Measurements from ENCODE around the gene MEIS2. TPM values are rescaled to one million over a fixed set of nuclear protein-coding genes. Genes with fewer than 3 reads are reported as not detected.

The MEIS2 gene
- total RNA-seq, 1 donor from 2014 or later: 13.0 TPM

DNA sequence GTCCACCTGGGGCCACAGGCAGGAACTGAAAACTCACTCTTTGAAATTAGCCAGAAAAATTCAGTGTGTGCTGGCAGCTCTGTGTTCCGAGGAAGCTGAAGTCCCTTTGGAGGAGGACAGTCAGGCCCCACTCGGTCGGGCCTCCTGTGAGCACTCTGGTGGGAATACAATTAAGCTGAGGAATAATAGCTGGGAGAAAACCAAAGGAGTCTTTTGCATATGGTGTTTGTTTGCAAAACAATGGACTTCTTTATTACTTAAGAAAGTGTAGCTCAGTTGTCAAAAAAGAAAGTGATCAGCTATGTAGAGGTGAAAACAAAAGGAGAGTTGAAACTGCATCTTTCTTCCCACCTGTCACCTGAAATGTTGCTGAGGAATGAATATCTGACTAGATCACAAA lies 202.5 kb downstream of the MEIS2 start:
- Mint-ChIP-seq H3K9me3 (ENCODE audit: unreplicated experiment) (no peaks in the 10 kb centered on the region), H3K4me3 (ENCODE audit: unreplicated experiment) (no peak overlapping the region), H3K4me1 (ENCODE audit: unreplicated experiment) (peaks cover 7% of the 10 kb centered on the region), H3K36me3 (ENCODE audit: low read depth, unreplicated experiment) (no peaks in the 10 kb centered on the region), H3K27ac (ENCODE audit: unreplicated experiment) (no peak overlapping the region), H3K27me3 (ENCODE audit: unreplicated experiment) (no peaks in the 10 kb centered on the region)
- TF ChIP-seq, protein P1, sequence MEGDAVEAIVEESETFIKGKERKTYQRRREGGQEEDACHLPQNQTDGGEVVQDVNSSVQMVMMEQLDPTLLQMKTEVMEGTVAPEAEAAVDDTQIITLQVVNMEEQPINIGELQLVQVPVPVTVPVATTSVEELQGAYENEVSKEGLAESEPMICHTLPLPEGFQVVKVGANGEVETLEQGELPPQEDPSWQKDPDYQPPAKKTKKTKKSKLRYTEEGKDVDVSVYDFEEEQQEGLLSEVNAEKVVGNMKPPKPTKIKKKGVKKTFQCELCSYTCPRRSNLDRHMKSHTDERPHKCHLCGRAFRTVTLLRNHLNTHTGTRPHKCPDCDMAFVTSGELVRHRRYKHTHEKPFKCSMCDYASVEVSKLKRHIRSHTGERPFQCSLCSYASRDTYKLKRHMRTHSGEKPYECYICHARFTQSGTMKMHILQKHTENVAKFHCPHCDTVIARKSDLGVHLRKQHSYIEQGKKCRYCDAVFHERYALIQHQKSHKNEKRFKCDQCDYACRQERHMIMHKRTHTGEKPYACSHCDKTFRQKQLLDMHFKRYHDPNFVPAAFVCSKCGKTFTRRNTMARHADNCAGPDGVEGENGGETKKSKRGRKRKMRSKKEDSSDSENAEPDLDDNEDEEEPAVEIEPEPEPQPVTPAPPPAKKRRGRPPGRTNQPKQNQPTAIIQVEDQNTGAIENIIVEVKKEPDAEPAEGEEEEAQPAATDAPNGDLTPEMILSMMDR (IDR thresholded peaks at IDR 0.05; ENCODE audit: unreplicated experiment): no peak
- no peak for DNase-seq (ENCODE audit: low spot score)

DNA sequence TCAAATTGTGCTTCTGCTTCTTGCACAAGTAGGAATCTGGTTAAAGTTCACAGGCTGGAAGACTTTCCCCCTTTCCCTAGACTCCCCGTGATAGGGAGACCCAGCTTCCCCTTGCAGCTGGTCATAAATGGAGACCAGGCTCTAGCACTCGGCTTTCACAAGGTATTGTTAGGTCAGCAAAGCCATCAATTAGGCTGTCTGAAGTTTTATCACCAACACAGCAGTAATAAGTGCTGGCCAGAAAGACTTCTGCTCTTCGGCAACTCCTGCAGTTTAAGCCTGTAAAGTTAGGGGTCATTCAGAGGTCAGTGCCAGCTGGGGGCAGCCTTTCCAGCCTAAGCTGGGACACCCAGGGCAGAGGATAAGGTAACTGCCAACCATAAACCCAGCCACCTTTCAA lies 203.4 kb downstream of the MEIS2 start:
- DNase-seq (ENCODE audit: low spot score): no peak
- Mint-ChIP-seq H3K4me3 (ENCODE audit: unreplicated experiment) (no peak overlapping the region), H3K4me1 (ENCODE audit: unreplicated experiment) (peaks cover 7% of the 10 kb centered on the region), H3K27me3 (ENCODE audit: unreplicated experiment) (no peaks in the 10 kb centered on the region), H3K36me3 (ENCODE audit: low read depth, unreplicated experiment) (no peaks in the 10 kb centered on the region), H3K9me3 (ENCODE audit: unreplicated experiment) (no peaks in the 10 kb centered on the region), H3K27ac (ENCODE audit: unreplicated experiment) (no peak overlapping the region)
- TF ChIP-seq, protein P1 (IDR thresholded peaks at IDR 0.05; ENCODE audit: unreplicated experiment): no peak

DNA sequence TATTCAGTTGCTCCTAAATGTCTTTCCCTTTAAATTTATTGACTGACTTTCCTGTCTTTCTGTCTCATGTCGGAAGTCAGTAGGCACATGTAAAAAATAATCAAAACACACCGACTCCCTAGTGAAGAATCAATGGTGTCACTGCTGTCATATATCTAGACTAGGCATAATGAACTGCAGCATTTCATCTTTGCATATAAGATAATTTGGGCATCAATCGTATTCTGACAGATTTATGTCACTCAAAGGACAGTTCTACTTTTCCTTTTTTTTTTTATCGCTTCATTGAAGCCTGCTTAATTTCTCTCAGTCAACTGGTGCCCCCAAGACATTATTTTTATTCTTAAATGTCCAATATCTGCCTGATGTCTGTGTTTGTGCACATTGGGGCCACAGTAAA lies 206.3 kb downstream of the MEIS2 start:
- Mint-ChIP-seq H3K27ac (ENCODE audit: unreplicated experiment) (no peak overlapping the region), H3K27me3 (ENCODE audit: unreplicated experiment) (no peaks in the 10 kb centered on the region), H3K36me3 (ENCODE audit: low read depth, unreplicated experiment) (no peaks in the 10 kb centered on the region), H3K4me3 (ENCODE audit: unreplicated experiment) (no peak overlapping the region), H3K9me3 (ENCODE audit: unreplicated experiment) (no peaks in the 10 kb centered on the region), H3K4me1 (ENCODE audit: unreplicated experiment) (peaks cover 7% of the 10 kb centered on the region)
- no peak for DNase-seq (ENCODE audit: low spot score)
- TF ChIP-seq, protein P1 (IDR thresholded peaks at IDR 0.05; ENCODE audit: unreplicated experiment): no peak

DNA sequence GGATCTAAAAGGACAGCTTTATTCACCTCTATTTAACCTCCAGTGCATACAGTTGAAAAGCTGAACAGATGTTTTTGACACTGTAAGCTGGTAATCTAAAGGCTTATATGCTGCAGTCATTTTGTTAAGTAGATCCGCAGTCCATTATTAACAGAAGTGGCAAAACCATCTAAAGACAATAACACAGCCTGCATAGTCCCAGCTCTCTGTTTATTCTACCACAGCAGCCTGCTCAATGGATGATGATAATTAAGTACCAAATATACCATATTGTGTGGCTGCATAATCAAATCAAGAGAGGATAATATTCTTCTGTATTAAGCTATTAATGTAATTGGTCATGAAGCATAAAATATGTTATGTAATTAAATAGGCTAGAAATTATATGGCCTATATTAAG lies 207.1 kb downstream of the MEIS2 start:
- Mint-ChIP-seq H3K9me3 (ENCODE audit: unreplicated experiment) (no peaks in the 10 kb centered on the region), H3K27me3 (ENCODE audit: unreplicated experiment) (peaks cover 3% of the 10 kb centered on the region), H3K36me3 (ENCODE audit: low read depth, unreplicated experiment) (no peaks in the 10 kb centered on the region), H3K4me3 (ENCODE audit: unreplicated experiment) (no peak overlapping the region), H3K4me1 (ENCODE audit: unreplicated experiment) (peaks cover 11% of the 10 kb centered on the region), H3K27ac (ENCODE audit: unreplicated experiment) (no peak overlapping the region)
- no peak for DNase-seq (ENCODE audit: low spot score)
- TF ChIP-seq, protein P1 (IDR thresholded peaks at IDR 0.05; ENCODE audit: unreplicated experiment): no peak

DNA sequence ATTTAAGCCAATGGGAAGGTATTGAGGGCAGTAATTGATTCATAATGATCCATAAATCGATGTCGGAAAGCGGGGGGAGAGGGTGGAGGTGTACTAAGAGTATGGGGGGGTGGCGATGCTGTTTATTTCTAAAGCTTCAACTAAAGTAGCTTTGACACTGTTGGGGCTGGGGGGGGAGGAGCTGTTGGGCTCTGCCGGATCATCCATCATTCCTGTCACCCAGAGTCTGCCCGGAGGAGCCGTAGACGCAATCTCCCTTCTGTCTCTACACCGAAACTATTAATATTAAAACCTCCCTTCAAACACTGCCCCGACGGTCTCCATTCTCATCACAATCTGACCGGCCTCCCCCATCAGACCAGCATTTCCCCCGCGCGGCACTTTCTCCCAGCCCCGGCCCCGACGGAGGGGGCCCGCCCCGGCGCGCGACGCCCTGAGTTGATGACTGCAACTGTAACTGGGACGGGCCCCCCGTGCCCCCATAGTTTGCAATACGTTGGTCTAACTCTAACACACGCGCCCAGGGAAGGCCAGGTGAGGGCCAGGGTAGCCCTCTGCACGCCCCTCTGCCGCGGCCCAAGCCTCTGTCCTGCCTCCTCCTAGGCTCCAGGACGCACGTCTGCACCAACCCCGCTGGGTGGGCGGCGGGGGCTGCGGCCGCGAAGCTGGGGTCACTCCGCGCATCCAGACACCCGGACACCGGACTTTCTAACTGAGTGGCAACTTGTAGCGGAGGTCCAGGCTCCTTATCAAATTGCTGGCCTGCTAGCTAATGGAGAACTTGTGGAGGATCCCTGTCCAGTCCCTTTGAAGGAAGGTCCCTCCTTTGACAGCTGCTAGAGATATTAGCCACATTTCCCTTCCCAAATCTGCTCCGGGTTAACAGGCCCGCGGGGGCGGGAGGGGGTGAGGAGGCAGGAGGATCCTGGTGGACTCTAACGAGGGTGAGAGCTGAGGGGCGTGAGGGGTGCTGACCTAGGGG lies 212.0 kb downstream of the MEIS2 start:
- Mint-ChIP-seq H3K36me3 (ENCODE audit: low read depth, unreplicated experiment) (no peaks in the 10 kb centered on the region), H3K4me1 (ENCODE audit: unreplicated experiment) (peaks cover 34% of the 10 kb centered on the region), H3K27me3 (ENCODE audit: unreplicated experiment) (peaks cover 24% of the 10 kb centered on the region), H3K4me3 (ENCODE audit: unreplicated experiment) (peak overlapping the region; percentile 59), H3K9me3 (ENCODE audit: unreplicated experiment) (no peaks in the 10 kb centered on the region), H3K27ac (ENCODE audit: unreplicated experiment) (no peak overlapping the region)
- no peak for DNase-seq (ENCODE audit: low spot score)
- TF ChIP-seq, protein P1 (IDR thresholded peaks at IDR 0.05; ENCODE audit: unreplicated experiment): no peak
